ENCODE measurements around the gene MISP. TPM values are rescaled to one million over a fixed set of nuclear protein-coding genes. Genes with fewer than 3 reads are reported as not detected.

The MISP gene
- total and polyA plus RNA-seq, 7 donors, result 0.08 to 0.13 (median 0.09) TPM; not detected in 4

DNA sequence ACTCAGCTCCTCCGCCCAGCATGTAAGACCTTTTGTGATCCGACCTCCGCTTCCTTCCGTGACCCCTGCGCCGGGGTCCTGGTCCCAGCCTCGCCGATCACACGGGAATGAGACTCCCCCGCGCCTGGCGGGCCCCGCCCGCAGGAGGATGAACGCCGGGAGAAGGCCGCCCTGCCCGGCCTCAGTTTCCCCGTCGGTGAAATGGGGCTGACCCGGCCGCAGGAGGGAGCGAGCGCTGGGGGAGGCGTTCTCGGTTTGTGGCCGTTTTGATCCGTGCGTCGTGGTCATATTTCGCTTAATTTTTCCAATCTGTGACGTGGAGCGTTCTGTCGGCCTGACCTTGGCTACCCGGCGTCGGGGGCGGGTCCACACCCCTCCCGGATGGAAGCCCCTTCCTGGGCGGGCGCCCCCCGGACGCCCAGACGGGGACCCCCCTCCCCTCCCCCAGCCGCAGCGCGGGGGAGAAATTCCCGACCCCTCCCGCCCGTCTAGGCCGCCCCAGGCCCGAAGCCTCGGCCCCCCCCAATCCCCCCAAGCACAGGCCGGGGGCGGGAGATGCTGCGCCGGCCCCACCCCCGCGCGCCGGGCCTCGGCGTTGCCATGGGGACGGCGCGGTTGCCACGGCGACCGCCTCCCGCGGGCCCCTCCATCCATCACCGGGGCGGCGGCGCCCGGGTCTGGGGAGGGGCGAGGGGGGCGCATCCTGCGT is 31.1 kb upstream of the MISP start:
- Histone ChIP-seq H3K4me3 (peak overlapping the region; percentile 1), H3K9me3 (no peaks in the 10 kb centered on the region), H3K36me3 (ENCODE audit: insufficient read depth in 1 of 2, low read depth in 1 of 2) (no peaks in the 10 kb centered on the region), H3K27ac (peak overlapping the region; percentile 41), H3K4me1 (no peaks in the 10 kb centered on the region), H3K27me3 (ENCODE audit: insufficient read depth in 3 of 3, low read length in 2 of 3) (peaks cover 0 to 41% (median 7%) of the 10 kb centered on the region in 3 donors)
- DNase-seq (peak in 1 of 2 donors; percentile 54), ATAC-seq (peak in 1 of 4 donors; percentile 33)
- TF ChIP-seq, protein P1, sequence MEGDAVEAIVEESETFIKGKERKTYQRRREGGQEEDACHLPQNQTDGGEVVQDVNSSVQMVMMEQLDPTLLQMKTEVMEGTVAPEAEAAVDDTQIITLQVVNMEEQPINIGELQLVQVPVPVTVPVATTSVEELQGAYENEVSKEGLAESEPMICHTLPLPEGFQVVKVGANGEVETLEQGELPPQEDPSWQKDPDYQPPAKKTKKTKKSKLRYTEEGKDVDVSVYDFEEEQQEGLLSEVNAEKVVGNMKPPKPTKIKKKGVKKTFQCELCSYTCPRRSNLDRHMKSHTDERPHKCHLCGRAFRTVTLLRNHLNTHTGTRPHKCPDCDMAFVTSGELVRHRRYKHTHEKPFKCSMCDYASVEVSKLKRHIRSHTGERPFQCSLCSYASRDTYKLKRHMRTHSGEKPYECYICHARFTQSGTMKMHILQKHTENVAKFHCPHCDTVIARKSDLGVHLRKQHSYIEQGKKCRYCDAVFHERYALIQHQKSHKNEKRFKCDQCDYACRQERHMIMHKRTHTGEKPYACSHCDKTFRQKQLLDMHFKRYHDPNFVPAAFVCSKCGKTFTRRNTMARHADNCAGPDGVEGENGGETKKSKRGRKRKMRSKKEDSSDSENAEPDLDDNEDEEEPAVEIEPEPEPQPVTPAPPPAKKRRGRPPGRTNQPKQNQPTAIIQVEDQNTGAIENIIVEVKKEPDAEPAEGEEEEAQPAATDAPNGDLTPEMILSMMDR (IDR thresholded peaks at IDR 0.05), result no peak
- intact Hi-C loops (cut with DNase I), result no loop called here
- WGBS, 3 donors, result 20 to 25% (median 21%) methylated on average over 50 to 79 of the region's 79 CpGs

DNA sequence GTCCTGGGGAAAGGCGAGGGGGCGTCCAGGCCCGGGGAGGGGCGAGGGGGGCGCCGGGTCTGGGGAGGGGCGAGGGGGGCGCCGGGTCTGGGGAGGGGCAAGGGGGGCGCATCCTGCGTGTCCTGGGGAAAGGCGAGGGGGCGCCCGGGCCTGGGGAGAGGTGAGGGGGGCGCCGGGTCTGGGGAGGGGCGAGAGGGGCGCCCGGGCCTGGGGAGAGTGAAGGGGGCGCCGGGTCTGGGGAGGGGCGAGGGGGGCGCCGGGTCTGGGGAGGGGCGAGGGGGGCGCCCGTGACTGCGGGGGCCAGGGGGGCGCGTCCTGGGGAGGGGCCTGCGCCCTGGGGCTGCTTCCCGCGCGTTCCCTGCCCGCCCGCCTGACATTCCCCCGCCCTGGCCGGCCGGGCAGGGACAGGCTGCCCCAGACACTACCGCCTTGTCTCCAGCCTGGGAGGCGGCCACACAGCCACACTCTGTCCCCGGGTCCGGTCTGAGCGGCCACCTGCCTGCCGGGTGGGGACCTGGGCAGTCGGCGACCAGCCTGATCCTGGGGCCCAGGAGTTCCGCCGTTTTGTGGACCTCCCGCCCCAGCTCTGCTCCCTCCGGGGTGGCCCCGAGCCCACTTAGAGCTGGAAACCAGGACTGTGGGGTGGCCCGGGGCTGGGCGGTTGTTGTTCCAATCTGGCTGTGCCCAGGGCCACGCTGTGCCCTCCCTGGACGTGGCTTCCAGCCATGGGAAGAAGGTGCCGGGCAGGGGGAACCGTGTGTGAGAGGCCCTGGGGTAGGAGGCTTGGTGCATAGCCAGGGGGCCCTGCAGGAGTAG is 30.4 kb upstream of the MISP start:
- Histone ChIP-seq H3K36me3 (ENCODE audit: insufficient read depth in 1 of 2, low read depth in 1 of 2) (no peaks in the 10 kb centered on the region), H3K27ac (peak overlapping the region; percentile 3), H3K4me1 (no peaks in the 10 kb centered on the region), H3K4me3 (no peak overlapping the region), H3K9me3 (no peaks in the 10 kb centered on the region), H3K27me3 (ENCODE audit: insufficient read depth in 3 of 3, low read length in 2 of 3) (peaks cover 0 to 36% (median 7%) of the 10 kb centered on the region in 3 donors)
- 21 to 28% (median 23%) methylated on average over 29 to 56 of the region's 58 CpGs for WGBS, 3 donors
- intact Hi-C loops (cut with DNase I), result no loop called here
- TF ChIP-seq, protein P1 (IDR thresholded peaks at IDR 0.05), result no peak
- ATAC-seq (no peak), DNase-seq (no peak)

DNA sequence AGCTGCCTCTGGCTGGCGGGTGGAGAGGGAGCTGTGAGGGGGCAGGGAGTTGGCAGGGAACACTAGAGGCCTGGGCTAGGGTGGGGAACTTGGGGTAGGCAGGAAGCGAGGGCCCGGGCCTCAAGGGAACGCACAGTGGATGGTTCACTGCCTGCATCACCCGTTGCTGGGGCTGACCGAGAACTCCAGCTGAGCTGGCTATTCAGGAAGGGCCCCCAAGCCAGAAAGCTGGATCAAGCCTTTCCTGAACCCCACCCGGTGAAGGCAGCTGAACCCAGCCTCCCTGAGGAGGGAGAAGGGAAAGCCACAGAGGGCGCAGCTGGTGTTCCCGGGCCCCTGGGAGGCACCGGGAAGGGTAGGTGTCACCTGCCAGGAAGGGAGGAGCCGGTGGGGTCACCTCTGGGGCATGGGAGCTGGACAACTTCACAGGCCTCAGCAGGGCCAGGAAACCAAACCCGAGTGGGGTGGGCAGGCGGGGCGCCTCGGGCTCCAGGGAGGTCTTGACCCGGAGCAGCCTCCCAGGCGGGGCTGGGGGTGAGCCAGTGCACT is 28.3 kb upstream of the MISP start:
- TF ChIP-seq, protein P1 (IDR thresholded peaks at IDR 0.05), result no peak
- peak in 2 of 4 donors; percentile 21 to 35 for ATAC-seq
- H3K4me1 ChIP-seq, result no peaks in the 10 kb centered on the region
- peak; percentile 61 to 70 for DNase-seq
- WGBS, 3 donors, result 42 to 48% (median 46%) methylated on average over 17 of the region's 17 CpGs
- H3K9me3 ChIP-seq, result no peaks in the 10 kb centered on the region
- intact Hi-C loops (cut with DNase I), result no loop called here
- H3K27me3 ChIP-seq (ENCODE audit: insufficient read depth in 3 of 3, low read length in 2 of 3), result peaks cover 0 to 34% (median 7%) of the 10 kb centered on the region in 3 donors
- peak overlapping the region; percentile 46 for H3K27ac ChIP-seq
- no peak overlapping the region for H3K4me3 ChIP-seq
- H3K36me3 ChIP-seq (ENCODE audit: insufficient read depth in 1 of 2, low read depth in 1 of 2), result no peaks in the 10 kb centered on the region

DNA sequence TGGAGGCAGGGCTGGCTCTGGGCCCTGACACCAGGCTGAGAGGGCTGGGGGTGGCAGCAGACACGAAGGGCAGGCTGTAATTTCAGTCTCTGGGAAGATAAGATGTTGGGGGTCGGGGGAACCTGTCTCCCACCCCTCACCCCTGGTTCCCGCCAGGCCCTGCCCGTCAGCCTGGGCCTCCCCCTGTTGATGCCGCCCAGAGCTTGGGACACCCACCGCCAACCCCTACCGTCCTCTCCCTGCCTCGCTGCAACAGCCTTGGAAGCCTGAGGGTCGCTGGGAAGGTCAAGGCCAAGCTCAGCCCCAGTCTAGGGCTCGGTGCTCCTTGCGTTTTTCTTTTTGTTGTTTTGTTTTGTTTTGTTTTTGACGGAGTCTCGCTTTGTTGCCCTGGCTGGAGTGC is 27.7 kb upstream of the MISP start:
- Histone ChIP-seq H3K4me1 (no peaks in the 10 kb centered on the region), H3K9me3 (no peaks in the 10 kb centered on the region), H3K27me3 (ENCODE audit: insufficient read depth in 3 of 3, low read length in 2 of 3) (peaks cover 0 to 32% (median 7%) of the 10 kb centered on the region in 3 donors), H3K27ac (no peak overlapping the region), H3K36me3 (ENCODE audit: insufficient read depth in 1 of 2, low read depth in 1 of 2) (no peaks in the 10 kb centered on the region), H3K4me3 (no peak overlapping the region)
- 75 to 78% (median 78%) methylated on average over 12 to 13 of the region's 13 CpGs for WGBS, 3 donors
- ATAC-seq (no peak), DNase-seq (no peak)
- TF ChIP-seq, protein P1 (IDR thresholded peaks at IDR 0.05), result no peak
- intact Hi-C loops (cut with DNase I), result no loop called here
